HG02870 (cell line): ENCODE measurements around the gene TEX53.
A peak's percentile ranks its signal among the peaks of the same experiment; 100 is the strongest.

Source experiments
- ATAC-seq: cut with Tn5 transposase; IDR thresholded peaks from one replicate; pipeline ENCODE4 v1.9.1; 2021; ENCODE audit warnings: mild to moderate bottlenecking, moderate library complexity; ENCODE audit not compliant: unreplicated experiment

Gene TEX53

GRCh38 chr9:114641967-114642366 is 15.6 kb downstream of the TEX53 start:
- no peak for ATAC-seq

GRCh38 chr9:114638404-114638803 is 19.2 kb downstream of the TEX53 start:
- ATAC-seq: no peak

GRCh38 chr9:114634387-114634786 is 23.2 kb downstream of the TEX53 start:
- ATAC-seq: no peak

DNA sequence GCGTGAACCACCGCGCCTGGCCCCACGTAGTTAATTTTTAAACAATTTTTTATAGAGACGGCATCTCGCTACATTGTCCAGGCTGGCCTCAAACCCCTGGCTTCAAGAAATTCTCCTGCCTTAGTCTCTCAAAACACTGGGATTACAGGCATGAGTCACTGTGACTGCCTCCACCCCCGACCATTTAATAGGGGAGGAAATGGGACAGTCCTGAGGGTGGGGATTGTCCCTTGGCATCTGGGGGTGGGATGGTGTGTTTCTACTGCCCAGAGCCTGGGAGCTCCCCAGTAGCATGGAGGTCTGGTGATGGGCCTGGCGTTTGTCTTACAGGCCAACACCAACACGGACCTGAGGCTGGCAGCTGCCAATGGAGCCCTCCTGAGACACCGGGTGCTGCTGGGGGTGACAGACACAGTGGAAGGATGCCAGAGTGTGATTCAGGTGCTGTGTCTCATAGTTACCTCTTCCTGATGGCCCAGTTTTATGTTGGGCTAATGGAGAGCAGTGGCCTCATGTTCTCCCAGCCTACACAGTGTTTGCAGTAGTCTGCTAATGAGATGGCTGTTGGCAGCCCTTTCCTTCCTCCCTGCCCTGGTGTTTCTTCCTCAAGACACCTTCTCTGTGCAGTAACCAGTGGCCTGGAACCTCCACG is 24.0 kb downstream of the TEX53 start:
- ATAC-seq: no peak

GRCh38 chr9:114631166-114631565 is 26.4 kb downstream of the TEX53 start:
- ATAC-seq: no peak

DNA sequence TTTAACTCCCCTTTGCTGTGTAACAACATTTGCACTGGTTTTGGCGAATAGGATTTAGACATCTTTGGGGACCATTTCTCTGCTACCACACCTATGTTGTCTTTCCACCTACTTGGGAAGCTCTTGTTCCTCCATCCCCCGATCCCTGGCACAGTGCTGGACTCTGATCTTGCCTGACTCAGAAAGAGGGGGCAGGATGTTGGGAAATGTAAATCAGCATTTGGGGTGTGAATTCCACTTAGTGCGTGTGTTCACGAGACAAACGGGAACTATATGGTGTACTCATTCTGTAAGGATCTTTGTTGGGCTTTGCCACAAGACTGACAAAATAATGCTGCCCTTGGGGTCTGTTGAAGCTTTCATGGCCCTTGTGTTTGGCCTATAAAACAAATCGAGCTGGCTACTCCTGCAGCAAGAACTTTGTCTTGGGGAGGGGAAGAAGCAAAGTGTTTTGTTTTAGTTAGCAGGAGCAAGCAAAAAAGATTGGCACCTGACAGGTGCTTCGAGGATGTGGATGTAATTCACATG is 28.0 kb downstream of the TEX53 start:
- ATAC-seq: no peak

- no peak for ATAC-seq
Measured at GRCh38 chr9:114627553-114627952, 30.1 kb downstream of the TEX53 start.

GRCh38 chr9:114626415-114627020 is 31.1 kb downstream of the TEX53 start:
- ATAC-seq: no peak

DNA sequence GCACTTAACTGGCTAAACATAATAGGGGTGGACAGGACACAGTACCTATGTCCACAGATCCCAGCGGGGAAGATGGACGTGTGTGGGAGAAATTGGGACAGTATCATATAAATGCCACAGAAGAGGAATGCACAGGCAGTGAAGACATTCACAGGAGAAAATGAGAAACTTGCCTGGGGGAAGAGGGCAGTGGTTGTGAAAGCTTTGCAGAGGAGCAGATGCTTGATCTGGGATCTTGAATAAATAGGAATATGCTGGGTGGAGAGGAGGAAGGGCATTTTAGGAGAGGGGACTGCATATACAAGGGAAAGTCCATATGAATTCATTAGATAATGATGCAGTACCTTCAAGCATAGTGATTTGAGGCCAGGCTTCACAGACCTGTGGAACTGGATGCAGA is 32.9 kb downstream of the TEX53 start:
- ATAC-seq: no peak

DNA sequence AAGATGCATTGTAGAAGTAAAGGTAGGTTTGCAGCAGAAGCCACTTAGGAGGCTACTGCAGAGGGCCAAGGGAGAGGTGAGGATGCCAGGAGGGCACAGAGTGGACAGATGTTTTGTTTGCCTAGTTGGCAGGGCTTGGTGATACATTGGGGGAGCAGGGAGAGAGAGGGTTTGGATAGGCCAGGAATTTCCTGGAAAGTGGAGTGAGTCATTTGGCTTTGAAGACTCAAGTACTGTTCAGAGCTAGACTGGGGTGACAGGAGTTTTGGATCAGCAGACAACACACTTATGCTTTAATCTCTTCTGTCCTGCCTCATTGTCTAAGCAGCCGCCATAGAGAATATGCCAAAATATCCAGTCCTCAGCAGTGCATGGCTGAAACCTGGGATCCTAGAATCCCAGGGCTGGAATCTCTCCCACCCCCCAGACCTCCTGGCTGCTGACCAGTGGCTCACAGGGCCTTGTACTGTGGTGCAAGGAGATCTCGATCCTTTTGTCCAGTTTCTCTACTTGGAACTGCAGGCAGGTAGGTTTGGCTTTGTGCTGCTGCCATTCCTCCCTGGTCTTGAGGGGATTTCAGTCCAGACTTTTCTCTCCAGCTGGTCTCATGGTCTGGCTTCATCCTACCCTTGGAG is 35.5 kb downstream of the TEX53 start:
- ATAC-seq: no peak

DNA sequence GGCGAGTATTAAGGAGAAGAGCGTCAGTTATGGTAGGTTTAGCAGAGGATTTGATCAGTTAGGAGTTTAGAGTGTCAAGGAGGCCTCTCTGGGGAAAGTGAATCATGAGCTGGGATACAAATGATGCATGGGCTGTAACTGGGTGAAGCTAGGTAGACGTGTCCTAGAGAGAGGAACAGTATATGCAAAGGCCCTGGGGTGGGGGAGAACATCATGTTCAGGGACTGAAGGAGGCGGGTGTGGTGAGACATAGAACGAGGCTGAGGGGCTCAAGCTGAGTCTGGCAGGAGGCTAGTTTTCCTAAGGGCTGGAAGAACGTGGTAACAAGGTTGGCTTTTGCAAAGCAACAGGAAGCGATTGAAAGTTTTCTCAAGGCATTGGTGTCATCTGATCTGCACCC is 36.0 kb downstream of the TEX53 start:
- no peak for ATAC-seq

DNA sequence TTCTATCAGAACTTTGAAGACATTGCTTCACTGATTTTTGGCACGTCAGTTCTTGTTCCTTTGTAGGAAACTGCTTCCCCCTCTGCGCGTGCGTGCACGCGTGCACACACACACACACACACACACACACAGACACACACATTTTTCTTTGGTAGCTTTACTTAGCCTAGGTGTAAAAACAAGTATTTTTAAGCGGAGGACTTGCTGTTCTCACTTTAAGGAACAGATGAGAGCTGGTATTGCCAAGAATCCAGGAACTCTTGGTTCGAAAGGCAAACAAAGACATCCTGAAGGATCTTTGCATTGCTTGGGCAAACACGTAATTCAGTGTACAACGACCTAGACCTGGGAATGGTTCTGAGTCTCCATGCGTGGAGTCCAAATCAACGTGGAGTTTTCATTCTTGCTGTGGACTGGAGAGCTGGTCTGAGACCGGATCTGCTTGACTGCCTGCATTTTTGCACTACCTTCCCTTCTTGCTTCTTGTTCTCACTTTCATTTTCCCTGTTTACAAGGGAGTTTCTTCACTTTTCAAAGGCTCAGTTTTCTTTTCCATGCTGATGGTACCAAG is 38.3 kb downstream of the TEX53 start:
- no peak for ATAC-seq

DNA sequence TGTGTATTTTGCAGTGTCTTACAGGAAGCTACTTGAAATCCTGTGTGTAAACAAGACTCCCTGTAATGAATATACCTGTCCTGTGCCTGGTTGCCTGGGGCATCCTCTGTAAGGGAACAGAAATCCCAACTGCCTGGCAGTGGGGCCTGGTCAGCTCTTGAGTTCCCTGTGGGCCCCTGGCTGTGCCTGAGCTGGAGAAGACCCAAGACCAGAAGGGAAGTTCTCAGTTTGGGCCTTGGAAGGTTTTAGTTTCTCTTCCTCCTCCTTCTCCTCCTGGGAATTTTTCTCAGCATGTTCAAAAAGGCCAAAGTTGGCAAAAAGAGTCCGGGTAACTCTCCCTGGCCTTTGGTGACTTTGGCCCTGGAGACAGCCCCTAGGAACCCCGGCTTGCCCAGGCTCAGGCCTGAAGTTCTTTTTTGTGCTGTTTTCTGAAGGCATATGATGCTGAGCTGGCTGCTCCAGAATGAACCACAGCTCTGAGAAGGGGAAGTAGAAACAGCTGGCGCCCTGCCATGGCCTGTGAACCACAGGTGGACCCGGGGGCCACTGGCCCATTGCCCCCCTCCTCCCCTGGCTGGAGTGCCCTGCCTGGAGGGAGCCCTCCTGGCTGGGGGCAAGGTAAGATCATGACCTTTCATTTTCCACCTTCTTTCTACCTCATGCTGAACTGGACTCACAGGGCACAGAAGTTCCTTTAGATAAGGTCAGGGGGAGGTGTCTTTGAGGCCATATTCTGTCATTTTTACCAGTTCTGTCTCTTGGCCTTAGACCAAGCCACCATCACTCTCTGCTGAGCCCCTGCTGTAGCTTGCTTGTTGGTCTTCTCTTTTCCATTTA is 40.7 kb downstream of the TEX53 start:
- ATAC-seq: peak; percentile 63

DNA sequence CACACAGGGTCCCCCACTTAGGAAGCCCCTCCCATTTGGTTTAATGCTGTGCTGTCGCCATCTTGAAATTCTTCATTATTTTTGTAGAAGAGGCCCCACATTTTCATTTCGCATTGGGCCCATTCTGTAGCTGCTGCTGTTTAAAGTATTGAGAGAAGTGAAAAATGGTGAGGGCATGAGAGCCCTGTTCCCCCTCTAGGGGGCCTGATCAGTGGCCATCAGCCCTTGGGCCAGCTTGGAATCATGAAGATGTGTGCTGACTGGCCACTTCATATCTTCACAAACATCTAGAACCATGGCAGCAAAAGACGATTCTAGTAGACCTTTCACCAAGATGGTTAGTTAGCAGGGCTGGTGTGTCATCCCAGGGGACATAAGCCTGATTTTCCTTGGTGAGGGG is 43.2 kb downstream of the TEX53 start:
- no peak for ATAC-seq

DNA sequence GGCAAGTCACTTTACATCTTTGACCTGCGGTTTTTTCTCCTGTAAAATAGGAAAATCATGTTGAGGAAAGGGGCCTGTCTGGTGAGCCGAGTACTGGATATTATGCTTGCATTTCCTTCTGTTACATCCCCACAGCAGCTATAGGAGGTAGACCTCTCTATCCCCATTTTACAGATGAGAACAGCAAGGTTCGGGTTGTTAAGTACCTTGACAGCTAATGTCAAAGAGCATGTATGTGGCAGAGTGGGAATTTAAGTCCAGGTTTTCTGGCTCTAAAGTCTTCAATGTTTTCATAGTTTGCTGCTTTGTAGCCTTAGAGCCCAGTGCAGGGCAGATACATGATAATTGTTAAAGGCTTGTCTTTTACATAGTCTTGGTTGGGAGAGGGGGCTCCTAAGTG is 43.7 kb downstream of the TEX53 start:
- ATAC-seq: no peak

DNA sequence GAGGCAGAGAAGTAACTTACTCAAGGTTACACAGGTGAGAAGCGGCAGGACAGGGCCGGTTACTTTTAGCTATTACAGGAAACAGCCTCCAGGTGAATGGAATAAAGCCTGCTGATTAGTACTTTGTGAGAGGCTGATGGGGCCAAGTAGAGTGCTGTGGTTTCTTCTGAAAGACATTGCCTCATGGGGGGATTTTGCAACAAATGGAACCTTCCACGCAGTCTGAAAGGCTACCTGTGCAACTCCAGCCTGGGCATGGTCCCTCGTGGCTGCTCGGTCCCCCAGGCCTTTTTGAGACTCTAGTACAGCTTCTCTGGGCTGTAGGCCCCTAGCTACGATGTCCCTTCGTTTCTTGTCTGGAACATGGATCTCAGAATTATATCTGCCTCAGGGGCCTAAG is 44.5 kb downstream of the TEX53 start:
- ATAC-seq: no peak

DNA sequence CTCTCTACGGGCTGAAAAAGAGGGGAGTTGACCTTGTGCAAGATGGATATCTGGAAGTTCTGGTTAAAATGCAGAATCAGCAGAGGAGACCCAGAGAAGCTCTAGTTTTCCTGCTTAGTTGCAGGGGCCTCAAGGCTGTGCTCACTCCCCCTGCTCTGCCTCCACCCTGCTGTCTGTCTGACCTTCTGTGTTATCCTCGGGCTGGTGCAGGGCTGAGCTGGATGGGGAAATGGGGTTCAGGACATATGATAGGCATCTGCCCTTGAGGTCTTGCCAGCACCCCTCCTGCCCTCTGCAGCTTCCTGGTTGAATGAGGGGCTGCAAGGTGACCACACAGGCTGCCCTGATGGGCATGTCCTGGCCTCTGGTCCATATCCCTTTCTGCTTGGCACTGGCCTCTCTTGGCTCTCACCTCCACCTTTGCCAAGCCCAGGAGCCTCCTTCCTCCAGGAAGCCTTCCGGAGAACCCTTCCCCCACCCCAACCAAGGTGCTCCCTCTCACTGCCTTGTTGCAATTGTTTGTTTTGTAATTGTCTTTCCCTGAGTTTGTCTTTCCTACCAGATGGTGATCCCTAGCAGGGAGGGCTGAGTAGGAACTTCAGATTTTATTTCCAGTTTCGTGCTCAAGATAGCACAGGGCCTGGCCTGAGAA is 45.2 kb downstream of the TEX53 start:
- ATAC-seq: no peak

GRCh38 chr9:114611516-114612271 is 45.9 kb downstream of the TEX53 start:
- peak; percentile 27 for ATAC-seq

DNA sequence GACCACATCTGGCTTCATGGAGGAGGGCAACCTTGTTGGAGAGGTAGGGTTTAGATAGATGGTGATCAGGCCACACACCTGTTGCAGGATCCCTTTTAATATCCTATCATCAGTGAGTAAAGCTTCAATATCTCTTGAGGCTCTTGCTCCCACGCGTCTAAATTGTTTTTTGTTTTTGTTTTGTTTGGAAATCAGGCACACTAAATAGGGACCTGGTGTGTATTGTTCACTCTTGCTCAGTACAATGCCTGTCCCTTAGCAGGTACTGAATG is 49.1 kb downstream of the TEX53 start:
- ATAC-seq: no peak
